WERI-Rb-1 (cell line): ENCODE results near the gene PCSK5.
"Not testable (repeated sequence)": the region's sequence is repeated elsewhere in the genome, so short reads cannot be mapped to it uniquely, and the experiment has no call there.

Experiments
- DNase-seq: peaks from one replicate; pipeline ENCODE4 v3.0.0-alpha.2; 2020
- H3K27ac ChIP-seq: fragments of 250-450 bp; sonication (Bioruptor Pico); 2 replicates; pipeline ENCODE4 v1.5.1; 2020; ENCODE audit warnings: mild to moderate bottlenecking, moderate library complexity
- H3K27me3 ChIP-seq: fragments of 250-450 bp; sonication (Bioruptor Pico); 2 replicates; pipeline ENCODE4 v1.5.1; 2021; ENCODE audit warnings: mild to moderate bottlenecking, low read depth, moderate library complexity; ENCODE audit not compliant: insufficient read depth, severe bottlenecking
- H3K36me3 ChIP-seq: fragments of 250-450 bp; sonication (Bioruptor Pico); 2 replicates; pipeline ENCODE4 v1.5.1; 2020; ENCODE audit warnings: mild to moderate bottlenecking, moderate library complexity
- H3K4me3 ChIP-seq: 2 replicates; pipeline ENCODE4 v1.5.1; 2011; ENCODE audit warnings: low read depth, mild to moderate bottlenecking, control low read depth, low read length
- H3K9me3 ChIP-seq: fragments of 250-450 bp; sonication (Bioruptor Pico); 2 replicates; pipeline ENCODE4 v1.5.1; 2021; ENCODE audit warnings: mild to moderate bottlenecking, moderate library complexity; ENCODE audit not compliant: severe bottlenecking
- CTCF ChIP-seq: IDR thresholded peaks from 2 replicates; pipeline ENCODE4 v1.5.1; 2011; ENCODE audit warnings: low read depth, mild to moderate bottlenecking, control low read depth, inconsistent platforms, low read length

The PCSK5 gene

GRCh38 chr9:75957116-75957515, 66.6 kb downstream of the PCSK5 start:
- H3K4me3 ChIP-seq, result no peak overlapping the region
- H3K27ac ChIP-seq, result no peak overlapping the region
- no peak for TF ChIP-seq CTCF
- no peaks in the 10 kb centered on the region for H3K9me3 ChIP-seq
- no peaks in the 10 kb centered on the region for H3K36me3 ChIP-seq
- no peaks in the 10 kb centered on the region for H3K27me3 ChIP-seq
- DNase-seq, result no peak

GRCh38 chr9:75958226-75958625, 67.8 kb downstream of the PCSK5 start:
- no peaks in the 10 kb centered on the region for H3K9me3 ChIP-seq
- no peak overlapping the region for H3K27ac ChIP-seq
- TF ChIP-seq CTCF, result no peak
- no peak for DNase-seq
- no peaks in the 10 kb centered on the region for H3K36me3 ChIP-seq
- no peak overlapping the region for H3K4me3 ChIP-seq
- no peaks in the 10 kb centered on the region for H3K27me3 ChIP-seq

- Histone ChIP-seq H3K27ac (no peak overlapping the region), H3K36me3 (no peaks in the 10 kb centered on the region), H3K9me3 (no peaks in the 10 kb centered on the region), H3K27me3 (no peaks in the 10 kb centered on the region), H3K4me3 (no peak overlapping the region)
- no peak for DNase-seq
- TF ChIP-seq CTCF, result no peak
These were observed 70.1 kb downstream of the PCSK5 start for GRCh38 chr9:75960551-75960950.

GRCh38 chr9:75962013-75962661, 71.7 kb downstream of the PCSK5 start:
- Histone ChIP-seq H3K36me3 (no peaks in the 10 kb centered on the region), H3K27me3 (no peaks in the 10 kb centered on the region), H3K27ac (no peak overlapping the region), H3K4me3 (no peak overlapping the region), H3K9me3 (no peaks in the 10 kb centered on the region)
- DNase-seq, result no peak
- TF ChIP-seq CTCF, result no peak

GRCh38 chr9:75962662-75963036, 72.2 kb downstream of the PCSK5 start:
- Histone ChIP-seq H3K27me3 (no peaks in the 10 kb centered on the region), H3K36me3 (no peaks in the 10 kb centered on the region), H3K9me3 (no peaks in the 10 kb centered on the region), H3K27ac (no peak overlapping the region), H3K4me3 (no peak overlapping the region)
- TF ChIP-seq CTCF, result no peak
- no peak for DNase-seq

- H3K27ac ChIP-seq, DNase-seq, H3K27me3 ChIP-seq, H3K36me3 ChIP-seq, H3K9me3 ChIP-seq, H3K4me3 ChIP-seq: not testable (repeated sequence)
These were observed 72.8 kb downstream of the PCSK5 start for GRCh38 chr9:75963321-75963720.
